GM12801 (cell line): Measurements from ENCODE around the gene ERC2.

Experiments used
- CTCF ChIP-seq: IDR thresholded peaks from one replicate; pipeline ENCODE4 v1.5.1; 2011; ENCODE audit warnings: control low read depth; ENCODE audit not compliant: insufficient read length; ENCODE audit errors: extremely low read depth

ERC2 gene

GRCh38 chr3:55751730-55752129 is 716.5 kb downstream of the ERC2 start:
- no peak for TF ChIP-seq CTCF

DNA sequence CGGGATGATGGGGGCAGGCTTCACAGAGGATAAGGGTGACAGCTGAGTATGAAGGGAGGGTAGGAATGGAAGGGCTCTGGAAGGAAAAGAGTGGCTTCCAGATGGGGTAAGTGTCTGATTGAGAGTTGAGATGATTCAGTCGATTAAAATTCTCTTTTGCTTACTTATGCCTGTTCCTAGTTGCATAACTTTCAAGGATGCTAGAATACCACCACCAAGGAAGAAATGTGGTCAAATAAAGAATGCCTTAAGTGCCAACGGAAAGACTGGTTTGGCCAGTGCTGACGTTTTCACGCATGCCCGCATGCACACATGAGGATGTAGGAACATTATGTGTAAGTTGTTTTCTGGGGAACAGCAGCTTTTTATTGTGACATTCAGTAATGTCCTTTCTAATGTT is 717.7 kb downstream of the ERC2 start:
- TF ChIP-seq CTCF, result no peak

DNA sequence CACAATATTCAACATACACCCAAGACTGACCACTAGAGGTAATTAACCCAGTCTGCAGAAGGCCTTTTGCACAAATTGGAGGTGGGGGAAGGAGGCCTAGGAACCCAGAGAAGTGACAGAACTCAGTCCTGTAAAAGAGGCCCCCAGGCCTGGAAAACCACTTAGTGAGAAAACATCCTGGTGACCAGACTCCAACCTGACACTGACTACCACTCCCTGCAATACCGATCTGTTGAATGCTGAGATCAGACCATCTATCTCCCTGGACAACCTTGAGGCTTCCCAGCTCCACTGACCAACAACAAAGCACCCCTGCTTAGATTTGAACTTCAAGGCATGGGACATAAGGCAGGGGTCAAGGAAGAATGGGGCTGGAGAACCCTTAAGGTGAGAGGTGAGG is 719.2 kb downstream of the ERC2 start:
- TF ChIP-seq CTCF, result no peak

DNA sequence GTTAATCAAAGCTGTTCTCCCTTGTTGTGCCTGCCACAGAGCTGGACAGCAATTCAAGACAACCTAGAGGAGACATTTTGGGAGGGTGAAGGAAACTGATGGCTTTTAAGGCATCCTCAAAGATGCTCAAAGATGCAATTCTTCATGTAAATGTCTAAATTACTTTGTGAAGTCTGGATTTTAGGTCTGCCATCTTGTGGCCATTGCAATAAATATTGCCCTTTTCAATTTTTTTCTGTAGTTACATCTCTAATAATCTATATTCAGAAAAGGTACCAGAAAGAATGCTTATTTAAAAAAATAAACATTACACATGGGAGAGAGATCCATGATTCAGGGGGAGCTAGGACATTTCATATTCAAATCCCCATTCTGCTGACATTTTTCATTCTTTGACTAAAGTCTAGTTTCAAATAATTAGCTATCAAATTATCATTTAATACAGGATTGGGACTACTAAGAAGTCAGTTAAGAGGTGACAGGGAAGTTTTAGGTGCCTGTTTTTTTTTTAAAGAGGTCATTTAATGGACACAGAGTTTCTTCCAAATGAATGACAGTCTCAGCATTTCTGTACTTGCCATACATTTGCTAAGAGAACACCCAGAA is 721.4 kb downstream of the ERC2 start:
- no peak for TF ChIP-seq CTCF

DNA sequence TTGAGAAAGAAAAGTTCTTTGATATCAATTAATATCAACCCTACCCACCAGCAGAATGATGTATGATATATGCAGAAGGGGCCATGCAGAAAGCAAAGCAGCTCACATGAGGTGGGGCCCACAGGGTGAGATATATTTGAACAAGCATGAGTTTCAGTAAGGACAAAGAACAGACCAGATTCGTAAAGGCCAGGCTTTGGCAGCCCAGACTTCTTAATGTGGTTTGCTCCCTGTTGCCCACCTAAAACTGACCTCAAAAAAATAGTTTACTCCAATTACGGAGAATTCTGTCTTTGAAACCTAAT is 725.5 kb downstream of the ERC2 start:
- no peak for TF ChIP-seq CTCF

- TF ChIP-seq CTCF, result no peak
Observed at GRCh38 chr3:55742022-55742831, 726.0 kb downstream of the ERC2 start.

GRCh38 chr3:55737186-55737585 is 731.1 kb downstream of the ERC2 start:
- no peak for TF ChIP-seq CTCF
